H7 (cell line): ENCODE results near the gene PHKA1. TPM values are rescaled to one million over a fixed set of nuclear protein-coding genes. Genes with fewer than 3 reads are reported as not detected.
"Not testable (repeated sequence)": the region's sequence is repeated elsewhere in the genome, so short reads cannot be mapped to it uniquely, and the experiment has no call there.

Experiments used
- DNase-seq: peaks from one replicate; pipeline ENCODE4 v3.0.0; 2012
- H3K27me3 ChIP-seq: 2 replicates; pipeline ENCODE4 v1.6.0; 2011; ENCODE audit warnings: mild to moderate bottlenecking, low read length; ENCODE audit not compliant: control insufficient read depth, insufficient read depth
- H3K36me3 ChIP-seq: replicated peaks from 2 replicates; pipeline ENCODE4 v1.5.1; 2011; ENCODE audit warnings: low read length; ENCODE audit not compliant: control insufficient read depth, insufficient read depth
- H3K4me3 ChIP-seq: 2 replicates; pipeline ENCODE4 v1.5.1; 2011; ENCODE audit warnings: low read depth, mild to moderate bottlenecking, control low read depth, low read length, moderate library complexity; ENCODE audit not compliant: insufficient read depth
- total RNA-seq: library from RNA; depleted of rRNA; stranded (reverse); fragments of >200 nt; shearing (Covaris generic); gene quantifications from 2 replicates; pipeline ENCODE4 v1.2.3, GENCODE V29; 2014; rRNA removed

PHKA1 gene
- total RNA-seq, result 7.1 and 10.5 TPM in 2 replicates

DNA sequence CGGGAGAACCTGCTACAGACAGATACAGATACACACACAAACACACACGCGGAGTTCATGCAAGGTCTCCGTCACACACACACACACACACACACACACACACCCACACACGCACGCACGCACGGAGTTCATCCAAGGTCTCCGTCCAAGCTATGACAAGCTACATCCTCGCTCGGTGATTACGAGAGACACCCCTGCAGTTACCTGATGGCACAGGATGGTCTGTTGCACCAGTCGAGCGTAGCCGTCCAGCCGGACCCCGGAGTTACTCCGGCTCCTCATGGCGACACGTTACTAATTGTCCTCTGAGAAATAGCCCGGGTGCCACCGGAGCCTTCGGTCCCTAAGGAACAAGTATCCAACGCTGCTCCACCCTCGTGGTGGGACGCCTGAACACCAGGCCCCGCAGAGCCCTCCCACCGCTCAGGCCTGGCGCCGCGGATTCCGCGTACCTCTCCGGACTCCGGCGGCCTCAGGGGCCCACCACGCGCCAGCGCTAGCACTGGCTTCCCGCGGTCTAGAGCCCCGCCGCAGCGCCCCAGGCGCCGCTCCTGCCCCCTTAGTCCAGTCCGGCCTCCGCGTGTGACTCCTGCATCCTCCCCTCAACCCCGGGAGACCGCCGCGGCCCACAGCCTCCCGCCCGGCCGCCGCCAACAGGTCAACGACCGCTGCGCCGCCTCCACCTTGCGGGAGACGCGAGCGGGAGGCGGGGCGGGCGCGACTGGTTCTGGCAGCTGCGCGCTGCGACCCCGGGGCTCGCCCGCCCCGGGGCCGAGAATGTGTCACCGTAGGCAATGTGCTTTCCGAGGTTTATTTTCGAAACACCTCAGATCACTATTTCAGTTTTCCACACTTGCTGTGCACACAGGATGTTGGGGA is at the start of gene PHKA1:
Gene PHKA1 (minus strand): TSS at position 708 of the 879 bp plus-strand sequence. CDS start 426 bp downstream, at position 282.
- H3K36me3 ChIP-seq, H3K27me3 ChIP-seq: not testable (repeated sequence)
- peak; percentile 69 for DNase-seq
- peak within 1 kb of the TSS; percentile 44 for H3K4me3 ChIP-seq

DNA sequence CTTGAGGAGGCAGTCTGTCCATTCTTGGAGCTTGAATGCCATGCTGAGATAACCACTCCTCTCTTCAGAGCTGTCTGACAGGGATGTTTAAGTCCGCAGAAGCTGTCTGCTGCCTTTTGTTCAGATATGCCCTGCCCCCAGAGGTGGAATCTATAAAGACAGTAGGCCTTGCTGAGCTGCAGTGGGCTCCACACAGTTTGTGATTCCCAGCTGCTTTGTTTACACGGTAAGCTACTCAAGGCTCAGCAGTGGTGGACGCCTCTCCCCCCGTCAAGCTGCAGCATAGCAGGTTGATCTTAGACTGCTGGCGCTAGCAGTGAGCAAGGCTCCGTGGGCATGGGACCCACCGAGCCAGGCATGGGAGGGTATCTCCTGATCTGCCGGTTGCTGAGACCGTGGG is 46.3 kb upstream of the PHKA1 start:
- H3K36me3 ChIP-seq, H3K27me3 ChIP-seq, DNase-seq, H3K4me3 ChIP-seq: not testable (repeated sequence)

GRCh38 chrX:72748545-72748944 is 34.4 kb upstream of the PHKA1 start:
- not testable (repeated sequence) for H3K36me3 ChIP-seq, DNase-seq, H3K4me3 ChIP-seq, H3K27me3 ChIP-seq

DNA sequence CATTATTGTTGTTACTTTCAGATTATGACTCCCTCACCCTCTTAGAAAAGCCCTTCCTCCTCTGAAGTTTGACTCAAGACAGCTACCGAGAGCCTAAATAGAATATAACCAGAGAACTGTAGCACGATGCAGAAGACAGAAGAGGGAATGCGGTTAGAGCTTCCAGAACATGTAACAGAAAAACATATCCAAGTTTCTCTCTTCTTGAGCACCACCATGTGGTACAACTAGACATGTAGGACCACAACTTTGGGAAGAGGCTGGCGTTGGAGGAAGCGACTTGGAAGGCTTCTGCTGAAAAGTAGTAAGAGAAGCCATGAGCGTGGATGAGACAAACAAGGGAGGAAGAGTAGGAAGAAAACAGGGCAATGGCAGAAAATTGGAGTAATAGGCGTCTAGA is 31.4 kb upstream of the PHKA1 start:
- not testable (repeated sequence) for DNase-seq, H3K36me3 ChIP-seq, H3K4me3 ChIP-seq, H3K27me3 ChIP-seq

DNA sequence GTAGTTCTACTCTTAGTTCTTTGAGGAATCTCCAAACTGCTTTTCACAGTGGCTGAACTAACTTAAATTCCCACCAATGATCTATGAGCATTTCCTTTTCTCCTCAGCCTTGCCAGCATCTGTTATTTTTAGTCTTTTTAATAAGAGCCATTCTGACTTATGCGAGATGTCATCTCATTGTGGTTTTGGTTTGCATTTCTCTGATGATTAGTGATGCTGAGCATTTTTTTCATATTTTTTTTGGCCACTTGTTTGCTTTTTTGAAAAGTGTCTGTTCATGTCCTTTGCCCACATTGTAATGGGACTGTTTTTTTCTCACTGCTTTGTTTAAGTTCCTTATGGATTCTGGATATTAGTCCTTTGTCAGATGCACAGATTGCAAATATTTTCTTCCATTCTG is 21.5 kb upstream of the PHKA1 start:
- no peak for DNase-seq
- H3K27me3 ChIP-seq, result no peaks in the 10 kb centered on the region
- H3K4me3 ChIP-seq, result no peak overlapping the region
- no peaks in the 10 kb centered on the region for H3K36me3 ChIP-seq

DNA sequence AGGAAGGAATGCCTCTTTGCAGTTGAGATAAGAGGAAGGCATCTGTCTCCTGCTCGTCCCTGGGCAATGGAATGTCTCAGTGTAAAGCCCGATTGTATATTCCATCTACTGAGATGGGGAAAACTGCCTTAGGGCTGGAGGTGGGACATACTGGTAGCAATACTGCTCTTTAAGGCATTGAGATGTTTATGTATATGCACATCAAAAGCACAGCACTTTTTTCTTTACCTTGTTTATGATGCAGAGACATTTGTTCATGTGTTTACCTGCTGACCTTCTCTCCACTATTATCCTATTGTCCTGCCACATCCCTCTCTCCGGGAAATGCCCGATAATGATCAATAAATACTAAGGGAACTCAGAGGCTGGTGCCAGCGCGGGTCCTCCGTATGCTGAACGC is 19.5 kb upstream of the PHKA1 start:
- DNase-seq, H3K36me3 ChIP-seq, H3K27me3 ChIP-seq, H3K4me3 ChIP-seq: not testable (repeated sequence)

- Histone ChIP-seq H3K4me3 (no peak overlapping the region), H3K27me3 (no peaks in the 10 kb centered on the region), H3K36me3 (no peaks in the 10 kb centered on the region)
- no peak for DNase-seq
Observed at GRCh38 chrX:72727846-72728245, 13.7 kb upstream of the PHKA1 start.

DNA sequence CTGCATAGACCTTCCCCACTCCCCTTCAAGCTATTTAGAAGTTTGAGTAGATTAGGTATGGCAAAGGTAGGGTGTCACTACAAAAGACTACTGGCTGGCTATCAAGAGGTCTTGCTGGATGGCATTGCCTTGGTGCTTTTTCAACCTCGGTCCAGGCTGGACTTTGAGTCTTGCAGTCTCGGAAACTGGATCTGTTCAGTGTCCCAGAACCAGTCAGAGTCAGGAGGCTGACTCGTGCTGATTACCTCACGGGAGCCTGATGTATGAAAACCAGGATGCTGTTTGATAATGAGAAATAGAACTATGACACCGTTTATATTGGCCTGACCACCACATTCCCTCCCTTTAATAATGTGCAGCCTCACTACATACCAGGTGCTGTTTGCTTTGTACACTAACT is 2.7 kb upstream of the PHKA1 start:
- Histone ChIP-seq H3K4me3 (no peak overlapping the region), H3K27me3 (no peaks in the 10 kb centered on the region), H3K36me3 (no peaks in the 10 kb centered on the region)
- no peak for DNase-seq

DNA sequence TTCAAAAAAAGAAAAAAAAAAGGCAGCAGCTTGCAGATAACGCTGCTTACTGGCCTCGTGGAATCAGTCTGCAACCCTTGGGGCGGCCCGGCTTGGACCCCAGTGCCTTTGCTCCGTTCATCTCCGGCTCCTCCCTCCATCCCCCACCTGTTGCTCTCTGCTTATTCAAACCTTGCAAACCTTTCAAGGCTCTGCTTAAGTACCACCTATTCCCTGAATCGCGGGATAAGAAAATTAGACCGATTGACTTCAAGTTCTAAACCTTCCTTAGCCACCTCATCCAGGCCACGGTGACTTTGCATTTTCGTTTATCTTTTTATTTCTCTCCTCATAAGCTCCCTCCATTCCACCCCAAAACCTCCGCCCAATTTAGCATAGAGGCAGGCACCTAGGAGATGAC is 1.4 kb upstream of the PHKA1 start:
- H3K27me3 ChIP-seq, result no peaks in the 10 kb centered on the region
- no peak overlapping the region for H3K4me3 ChIP-seq
- H3K36me3 ChIP-seq, result no peaks in the 10 kb centered on the region
- no peak for DNase-seq

- H3K4me3 ChIP-seq, result peak overlapping the region; percentile 44
- peak; percentile 63 for DNase-seq
- H3K36me3 ChIP-seq, result no peaks in the 10 kb centered on the region
- no peaks in the 10 kb centered on the region for H3K27me3 ChIP-seq
Observed at GRCh38 chrX:72714478-72714916, 391 bp upstream of the PHKA1 start.

- no peak for DNase-seq
Observed at GRCh38 chrX:72713130-72713529, 976 bp downstream of the PHKA1 start.

GRCh38 chrX:72712094-72712755 is 1.9 kb downstream of the PHKA1 start:
- no peaks in the 10 kb centered on the region for H3K27me3 ChIP-seq
- DNase-seq, result no peak
- H3K36me3 ChIP-seq, result no peaks in the 10 kb centered on the region
- no peak overlapping the region for H3K4me3 ChIP-seq

More at GRCh38 chrX:72713130-72713529, 976 bp downstream of the PHKA1 start:
- no peaks in the 10 kb centered on the region for H3K27me3 ChIP-seq
- H3K4me3 ChIP-seq, result peak overlapping the region; percentile 44; the same call in 1 of the 2 replicates
- H3K36me3 ChIP-seq, result no peaks in the 10 kb centered on the region

DNA sequence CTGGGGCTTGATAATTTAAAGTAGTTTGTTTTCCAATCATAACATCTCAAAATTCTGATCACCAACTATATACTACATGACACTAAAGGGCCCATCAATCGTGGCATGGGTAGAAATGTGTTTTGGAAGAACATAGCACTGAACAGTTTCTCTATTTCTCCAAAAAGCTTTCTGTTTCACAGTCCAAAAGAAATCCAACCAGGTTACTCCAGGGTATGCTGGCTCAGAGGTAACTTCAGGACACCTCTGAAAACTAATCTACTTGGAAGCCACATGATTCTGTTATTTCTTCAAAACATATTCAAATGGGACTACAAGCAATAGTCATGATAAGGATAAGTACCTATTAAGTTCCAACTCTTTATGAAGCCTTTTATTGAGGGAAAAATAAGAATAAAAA is 8.3 kb downstream of the PHKA1 start:
- no peaks in the 10 kb centered on the region for H3K27me3 ChIP-seq
- H3K36me3 ChIP-seq, result no peaks in the 10 kb centered on the region
- no peak for DNase-seq
- H3K4me3 ChIP-seq, result no peak overlapping the region

DNA sequence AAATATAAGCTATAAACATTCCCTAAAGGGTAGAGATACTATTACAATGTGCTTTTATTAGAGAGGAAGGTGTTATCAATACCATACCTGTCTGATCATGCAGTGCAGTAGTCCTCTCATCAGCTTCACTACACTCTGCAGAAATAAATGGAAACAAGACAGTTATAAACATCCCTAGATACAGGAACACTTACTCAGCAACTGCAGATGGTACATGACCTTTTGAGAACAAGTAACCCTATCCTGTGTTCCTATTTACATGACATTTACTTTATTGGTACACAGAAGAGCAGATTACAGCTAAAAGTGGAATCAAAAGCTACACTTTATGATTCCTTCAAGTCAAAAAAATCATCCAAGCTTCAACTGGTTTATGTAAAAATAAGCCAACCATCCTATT is 9.0 kb downstream of the PHKA1 start:
- no peak for DNase-seq
- Histone ChIP-seq H3K4me3 (no peak overlapping the region), H3K27me3 (no peaks in the 10 kb centered on the region), H3K36me3 (no peaks in the 10 kb centered on the region)

- Histone ChIP-seq H3K36me3 (no peaks in the 10 kb centered on the region), H3K27me3 (no peaks in the 10 kb centered on the region), H3K4me3 (no peak overlapping the region)
- DNase-seq, result no peak
Observed at GRCh38 chrX:72694170-72694569, 19.9 kb downstream of the PHKA1 start.
